Measurements from ENCODE around the gene GNG11. TPM values are rescaled to one million over a fixed set of nuclear protein-coding genes. Genes with fewer than 3 reads are reported as not detected.

GNG11 gene
- total and polyA plus RNA-seq, 2 donors = 31.9 to 48.1 TPM

DNA sequence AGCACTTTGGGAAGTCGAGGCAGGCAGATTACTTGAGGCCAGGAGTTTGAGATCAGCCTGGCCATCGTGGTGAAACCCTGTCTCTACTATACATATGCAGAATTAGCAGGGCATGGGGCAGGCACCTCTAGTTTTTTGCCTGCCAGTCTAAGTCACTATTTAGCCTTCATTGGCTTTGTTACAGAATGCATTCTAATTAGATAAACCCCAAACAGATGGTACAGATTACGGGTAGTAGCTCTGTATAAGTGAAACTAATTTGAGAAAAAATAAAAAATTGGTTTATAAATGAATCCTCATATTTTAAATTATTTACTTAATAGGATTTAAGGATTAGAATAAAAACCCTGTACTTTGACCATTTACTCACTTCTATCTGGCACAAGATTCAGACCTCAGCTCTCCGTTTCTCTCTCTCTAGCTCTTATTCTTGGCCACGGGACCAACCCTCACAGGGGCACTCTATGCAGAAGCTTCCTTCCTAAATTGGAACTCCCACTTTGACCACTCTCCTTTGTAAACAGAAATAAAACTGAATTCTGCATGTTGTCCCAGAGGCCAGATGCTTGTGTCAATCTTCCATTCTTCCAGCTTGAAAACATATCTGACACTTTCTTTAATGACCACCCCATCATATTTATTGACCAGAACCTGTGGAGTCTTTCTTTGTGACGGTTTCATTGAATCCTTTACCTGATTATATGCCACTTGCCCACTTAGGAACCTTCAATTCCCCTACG is 55.8 kb downstream of the GNG11 start:
- Histone ChIP-seq H3K4me1 (ENCODE audit: insufficient read depth) (no peaks in the 10 kb centered on the region), H3K4me3 (ENCODE audit: low read depth, low read length) (no peak overlapping the region), H3K27ac (ENCODE audit: low read depth) (no peak overlapping the region), H3K36me3 (ENCODE audit: insufficient read depth) (no peaks in the 10 kb centered on the region)
- WGBS = 67% methylated on average over 7 of the region's 7 CpGs
- no peak for DNase-seq (ENCODE audit: extremely low spot score)

Small RNA genes within 50 kb of the gene (small RNA-seq; reads per million reads assigned to genes)
- not detected for gene AC002076.2

Other genes with a start within 250 kb of the GNG11 start
- gene TFPI2, start 31.0 kb upstream of the GNG11 start, total RNA-seq = 19.3 TPM
- 5.5 TPM for gene TFPI2, start 31.0 kb upstream of the GNG11 start, polyA plus RNA-seq
- gene GNGT1, start 15.2 kb upstream of the GNG11 start, total RNA-seq = 0.95 TPM
- gene GNGT1, start 15.2 kb upstream of the GNG11 start, polyA plus RNA-seq = not detected
- 62.7 TPM for gene BET1, start 82.6 kb downstream of the GNG11 start, total RNA-seq
- 19.9 TPM for gene BET1, start 82.6 kb downstream of the GNG11 start, polyA plus RNA-seq

Measured in urinary bladder (tissue), 4 donors.